ENCODE results near the gene COBL. TPM values are rescaled to one million over a fixed set of nuclear protein-coding genes. Genes with fewer than 3 reads are reported as not detected.

Gene COBL
- total and polyA plus RNA-seq, 2 donors (not counting 3 experiments of a cell fraction or from before 2014, with no cell fraction given): 0.11 TPM; not detected in 1

DNA sequence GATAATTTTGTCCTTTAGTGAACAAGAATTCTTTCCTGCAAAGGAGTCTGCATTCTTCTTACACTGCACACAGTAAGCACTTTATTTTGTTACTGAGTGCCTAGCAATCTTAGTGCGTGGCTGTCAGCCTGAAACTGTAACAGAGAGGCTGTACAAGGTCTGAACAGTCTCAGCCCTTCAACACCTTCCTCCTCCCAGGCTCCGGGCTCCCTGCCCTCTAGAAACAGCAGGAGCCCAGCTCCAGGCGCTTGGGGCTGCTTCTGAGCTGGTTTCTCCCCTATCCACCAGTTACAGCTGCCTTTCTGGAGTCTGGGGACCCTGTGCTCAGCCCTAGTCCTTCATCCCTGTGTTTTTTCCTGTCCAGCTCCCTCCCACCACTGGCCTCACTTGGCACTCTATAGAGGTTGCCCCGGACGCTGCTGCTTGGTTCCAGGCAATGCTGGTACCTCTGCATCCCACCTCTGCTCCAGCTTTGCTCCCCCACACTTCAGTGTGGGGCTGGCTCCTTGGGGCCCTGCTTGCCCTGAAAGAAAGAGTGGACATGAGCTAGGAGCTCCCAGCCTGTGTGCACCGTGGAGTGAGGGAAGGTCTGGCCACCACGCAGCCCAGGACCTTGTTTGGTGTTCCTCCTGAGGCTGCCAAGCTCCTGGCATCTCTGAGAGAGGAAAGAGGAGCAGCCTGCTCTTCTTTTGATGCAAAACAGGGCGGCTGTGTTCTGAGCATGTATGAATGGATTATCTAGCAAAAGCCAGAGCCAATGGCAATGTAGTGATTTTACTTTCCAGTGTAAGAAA, 282.7 kb downstream of the COBL start:
- TF ChIP-seq EZH2 (IDR thresholded peaks at IDR 0.05; ENCODE audit: borderline replicate concordance, low read depth, low read length, severe bottlenecking) (no peak), FOS (IDR thresholded peaks at IDR 0.05; ENCODE audit: borderline replicate concordance, insufficient read depth, low read length) (no peak), JUN (IDR thresholded peaks at IDR 0.05; ENCODE audit: borderline replicate concordance, insufficient read depth, insufficient read length, low read depth) (no peak), MYC (IDR thresholded peaks at IDR 0.05; ENCODE audit: low read depth, low read length) (no peak)
- intact Hi-C loops (cut with micrococcal nuclease): no loop called here
- Histone ChIP-seq H3K27ac (ENCODE audit: insufficient read depth, low read depth, low read length) (no peak overlapping the region), H3K36me3 (ENCODE audit: control insufficient read depth in 2 of 2, extremely low read depth in 1 of 2, insufficient read depth in 2 of 2, low read length in 2 of 2) (no peaks in the 10 kb centered on the region), H3K9ac (replicated peaks; ENCODE audit: extremely low read depth, insufficient read depth, low read length) (no peak overlapping the region), H3K4me2 (ENCODE audit: insufficient read depth, low read length) (no peak overlapping the region), H3K9me3 (replicated peaks; ENCODE audit: control insufficient read depth, insufficient read depth, low read length) (no peaks in the 10 kb centered on the region), H3K9me1 (replicated peaks; ENCODE audit: control insufficient read depth, extremely low read depth, insufficient read depth, low read length) (no peaks in the 10 kb centered on the region), H3K27me3 (ENCODE audit: control insufficient read depth in 2 of 2, insufficient read depth in 2 of 2, low read length in 2 of 2) (peaks cover 0 to 14% of the 10 kb centered on the region in 2 experiments), H3K79me2 (ENCODE audit: control insufficient read depth, insufficient read depth, low read length) (no peaks in the 10 kb centered on the region), H3K4me3 (replicated peaks in 1 of 3; ENCODE audit: insufficient read depth in 1 of 3, low read depth in 1 of 3, low read length in 3 of 3) (no peak overlapping the region), H3K4me1 (ENCODE audit: control insufficient read depth, extremely low read depth, insufficient read depth, low read length) (peaks cover 6% of the 10 kb centered on the region), H4K20me1 (replicated peaks; ENCODE audit: control insufficient read depth, extremely low read depth, insufficient read depth, low read length) (no peaks in the 10 kb centered on the region), H2AFZ (ENCODE audit: low read depth, low read length) (no peak overlapping the region)
- DNase-seq (ENCODE audit: low read depth, low spot score) (no peak), FAIRE-seq (no peak)
- BruUV-seq (replicated peaks): no TSS peak
- POLR2A ChIA-PET: no interaction called here
- CTCF ChIA-PET: interaction anchor here (1.0 to 1.3 kb wide), 2 partner anchors 42 to 265 kb away, joined by 3 to 4 read pairs; no protein-coding TSS in a partner anchor
- dilution Hi-C loops (cut with MboI; ENCODE audit: extremely low pct_ligation_motif_present, low sequenced_read_pairs): no loop called here

DNA sequence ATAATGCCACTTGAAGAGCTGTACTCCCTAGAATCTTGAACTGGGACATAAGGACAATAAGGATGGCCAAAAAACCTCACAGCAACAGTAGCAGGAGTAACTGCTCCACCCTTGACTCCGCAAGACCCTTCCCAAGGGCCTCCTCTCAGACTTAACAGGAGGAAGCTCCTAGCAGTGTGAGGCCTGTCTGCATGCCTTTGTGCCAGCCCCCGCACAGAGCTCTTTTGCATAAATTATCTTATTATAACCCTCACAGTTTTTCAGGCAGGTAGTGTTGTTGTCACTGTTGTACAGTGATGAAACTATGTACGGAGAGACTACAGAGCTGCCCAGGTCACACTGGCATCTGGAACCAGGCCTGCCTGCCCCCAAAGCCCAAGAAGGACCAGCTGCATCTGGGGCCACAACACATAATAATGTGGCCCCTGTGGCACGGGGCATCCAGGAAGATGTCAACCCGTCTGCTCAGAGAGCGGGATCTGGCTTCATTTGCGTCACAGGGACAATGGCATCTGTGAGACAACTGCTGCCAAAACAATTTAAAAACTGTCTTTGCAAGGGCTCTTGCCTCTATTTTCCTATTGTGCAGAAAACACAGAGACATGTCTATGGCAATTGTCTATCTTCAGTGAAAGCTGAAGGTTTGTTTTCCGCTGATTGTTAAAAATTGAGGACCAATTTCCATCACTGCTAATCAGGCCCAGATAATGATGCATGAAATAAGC, 284.7 kb downstream of the COBL start:
- Histone ChIP-seq H3K27me3 (ENCODE audit: control insufficient read depth in 2 of 2, insufficient read depth in 2 of 2, low read length in 2 of 2) (peaks cover 0 to 10% of the 10 kb centered on the region in 2 experiments), H3K9ac (replicated peaks; ENCODE audit: extremely low read depth, insufficient read depth, low read length) (no peak overlapping the region), H3K4me3 (replicated peaks in 1 of 3; ENCODE audit: insufficient read depth in 1 of 3, low read depth in 1 of 3, low read length in 3 of 3) (no peak overlapping the region), H4K20me1 (replicated peaks; ENCODE audit: control insufficient read depth, extremely low read depth, insufficient read depth, low read length) (no peaks in the 10 kb centered on the region), H3K4me2 (ENCODE audit: insufficient read depth, low read length) (no peak overlapping the region), H3K9me3 (replicated peaks; ENCODE audit: control insufficient read depth, insufficient read depth, low read length) (no peaks in the 10 kb centered on the region), H3K27ac (ENCODE audit: insufficient read depth, low read depth, low read length) (no peak overlapping the region), H3K9me1 (replicated peaks; ENCODE audit: control insufficient read depth, extremely low read depth, insufficient read depth, low read length) (no peaks in the 10 kb centered on the region), H2AFZ (ENCODE audit: low read depth, low read length) (no peak overlapping the region), H3K36me3 (ENCODE audit: control insufficient read depth in 2 of 2, extremely low read depth in 1 of 2, insufficient read depth in 2 of 2, low read length in 2 of 2) (no peaks in the 10 kb centered on the region), H3K4me1 (ENCODE audit: control insufficient read depth, extremely low read depth, insufficient read depth, low read length) (peaks cover 6% of the 10 kb centered on the region), H3K79me2 (ENCODE audit: control insufficient read depth, insufficient read depth, low read length) (no peaks in the 10 kb centered on the region)
- TF ChIP-seq, protein P1, sequence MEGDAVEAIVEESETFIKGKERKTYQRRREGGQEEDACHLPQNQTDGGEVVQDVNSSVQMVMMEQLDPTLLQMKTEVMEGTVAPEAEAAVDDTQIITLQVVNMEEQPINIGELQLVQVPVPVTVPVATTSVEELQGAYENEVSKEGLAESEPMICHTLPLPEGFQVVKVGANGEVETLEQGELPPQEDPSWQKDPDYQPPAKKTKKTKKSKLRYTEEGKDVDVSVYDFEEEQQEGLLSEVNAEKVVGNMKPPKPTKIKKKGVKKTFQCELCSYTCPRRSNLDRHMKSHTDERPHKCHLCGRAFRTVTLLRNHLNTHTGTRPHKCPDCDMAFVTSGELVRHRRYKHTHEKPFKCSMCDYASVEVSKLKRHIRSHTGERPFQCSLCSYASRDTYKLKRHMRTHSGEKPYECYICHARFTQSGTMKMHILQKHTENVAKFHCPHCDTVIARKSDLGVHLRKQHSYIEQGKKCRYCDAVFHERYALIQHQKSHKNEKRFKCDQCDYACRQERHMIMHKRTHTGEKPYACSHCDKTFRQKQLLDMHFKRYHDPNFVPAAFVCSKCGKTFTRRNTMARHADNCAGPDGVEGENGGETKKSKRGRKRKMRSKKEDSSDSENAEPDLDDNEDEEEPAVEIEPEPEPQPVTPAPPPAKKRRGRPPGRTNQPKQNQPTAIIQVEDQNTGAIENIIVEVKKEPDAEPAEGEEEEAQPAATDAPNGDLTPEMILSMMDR (IDR thresholded peaks at IDR 0.05; ENCODE audit: extremely low read depth in 1 of 2, insufficient read depth in 1 of 2, low read depth in 1 of 2, low read length in 2 of 2): no peak
- TF ChIP-seq POLR2AphosphoS5 (IDR thresholded peaks at IDR 0.05; ENCODE audit: insufficient read depth, low read depth, low read length) (no peak), FOS (IDR thresholded peaks at IDR 0.05; ENCODE audit: borderline replicate concordance, insufficient read depth, low read length) (no peak), EZH2 (IDR thresholded peaks at IDR 0.05; ENCODE audit: borderline replicate concordance, low read depth, low read length, severe bottlenecking) (no peak), POLR2A (IDR thresholded peaks at IDR 0.05; ENCODE audit: low read depth, low read length) (no peak), GATA2 (IDR thresholded peaks at IDR 0.05; ENCODE audit: insufficient read depth, insufficient read length, low read depth, low read length) (no peak)
- TF ChIP-seq, protein P2, sequence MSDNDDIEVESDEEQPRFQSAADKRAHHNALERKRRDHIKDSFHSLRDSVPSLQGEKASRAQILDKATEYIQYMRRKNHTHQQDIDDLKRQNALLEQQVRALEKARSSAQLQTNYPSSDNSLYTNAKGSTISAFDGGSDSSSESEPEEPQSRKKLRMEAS (IDR thresholded peaks at IDR 0.05; ENCODE audit: insufficient read depth, insufficient read length): no peak
- ChIA-PET CTCF (interaction anchor here (0.7 to 0.9 kb wide), 2 partner anchors 14 to 18 kb away, joined by 3 read pairs; no protein-coding TSS in a partner anchor), POLR2A (no interaction called here)
- intact Hi-C loops (cut with micrococcal nuclease) (no loop called here), dilution Hi-C loops (cut with MboI; ENCODE audit: extremely low pct_ligation_motif_present, low sequenced_read_pairs) (no loop called here)
- no peak for FAIRE-seq
- no peak for DNase-seq (ENCODE audit: low read depth, low spot score)
- no TSS peak for BruUV-seq (replicated peaks)
